ENCODE measurements around the gene ANKRD9.
"Not testable (repeated sequence)": the region's sequence is repeated elsewhere in the genome, so short reads cannot be mapped to it uniquely, and the experiment has no call there.

Gene ANKRD9, protein sequence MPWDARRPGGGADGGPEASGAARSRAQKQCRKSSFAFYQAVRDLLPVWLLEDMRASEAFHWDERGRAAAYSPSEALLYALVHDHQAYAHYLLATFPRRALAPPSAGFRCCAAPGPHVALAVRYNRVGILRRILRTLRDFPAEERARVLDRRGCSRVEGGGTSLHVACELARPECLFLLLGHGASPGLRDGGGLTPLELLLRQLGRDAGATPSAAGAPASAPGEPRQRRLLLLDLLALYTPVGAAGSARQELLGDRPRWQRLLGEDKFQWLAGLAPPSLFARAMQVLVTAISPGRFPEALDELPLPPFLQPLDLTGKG

DNA sequence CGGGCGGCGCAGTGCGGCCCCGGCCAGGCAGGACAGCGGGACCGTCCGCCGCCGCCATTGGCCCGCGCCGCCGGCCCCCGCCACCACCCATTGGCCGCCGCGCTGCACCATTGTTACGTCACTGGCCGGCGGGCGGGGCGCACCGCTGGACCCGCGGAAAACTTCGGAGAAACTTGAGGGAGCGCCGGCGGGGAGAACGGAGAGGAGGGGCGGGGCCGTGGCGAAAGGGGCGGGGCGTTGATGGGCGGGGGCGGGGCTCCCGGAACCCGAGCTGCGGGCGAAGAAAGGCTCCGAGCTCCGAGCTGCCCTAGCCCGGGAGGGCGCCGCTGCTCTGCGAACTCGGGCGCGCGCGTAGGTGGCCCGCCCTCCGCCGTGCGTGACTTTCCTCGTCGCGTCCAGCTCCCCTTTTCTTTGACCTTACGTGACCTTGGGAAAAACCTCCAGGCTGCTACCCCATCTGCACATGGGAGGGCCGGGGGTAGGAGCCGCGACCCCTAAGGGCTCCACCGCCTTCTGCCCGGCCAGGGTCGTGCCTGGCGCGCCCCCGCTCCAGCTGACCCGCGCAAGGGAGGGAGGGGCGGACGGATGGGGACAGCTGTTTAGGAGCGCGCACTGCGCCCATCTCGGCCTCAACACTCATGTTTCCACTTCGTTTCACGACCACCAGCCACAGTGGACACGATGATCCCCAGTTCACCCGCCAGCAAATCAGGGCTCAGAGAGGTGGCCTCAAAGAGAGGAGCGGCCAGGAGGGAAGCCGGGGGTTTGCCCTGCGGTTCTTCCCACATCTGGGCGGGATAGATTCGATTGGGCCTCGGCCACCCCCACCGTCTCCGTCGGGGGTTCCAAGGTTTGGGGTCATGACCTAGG lies at the start of gene ANKRD9:
ANKRD9 (minus strand) TSS at position 31 of the 870 bp plus-strand sequence. CDS start 1,887 bp downstream, outside the sequence.
- DNase-seq = no peak

DNA sequence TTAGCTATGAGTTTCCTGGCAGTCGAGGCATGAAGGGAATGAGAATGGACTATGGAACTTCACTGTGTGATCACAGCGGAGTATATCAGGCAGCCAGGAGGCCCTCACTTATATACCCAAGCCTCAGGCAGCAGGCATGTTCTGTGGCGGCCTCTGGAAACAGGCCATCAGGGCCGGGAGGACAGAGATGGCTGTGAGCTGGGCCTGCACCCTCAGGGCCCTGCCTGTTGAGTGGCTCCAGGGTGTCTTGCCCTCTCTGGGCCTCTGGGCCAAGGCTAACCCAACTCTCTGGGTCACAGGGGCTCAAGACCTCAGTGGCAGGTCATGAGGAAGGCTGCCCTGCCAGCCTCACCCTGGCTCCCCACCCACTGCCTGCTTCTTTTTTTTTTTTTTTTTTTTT lies 49.0 kb upstream of the ANKRD9 start:
- no peak for DNase-seq

DNA sequence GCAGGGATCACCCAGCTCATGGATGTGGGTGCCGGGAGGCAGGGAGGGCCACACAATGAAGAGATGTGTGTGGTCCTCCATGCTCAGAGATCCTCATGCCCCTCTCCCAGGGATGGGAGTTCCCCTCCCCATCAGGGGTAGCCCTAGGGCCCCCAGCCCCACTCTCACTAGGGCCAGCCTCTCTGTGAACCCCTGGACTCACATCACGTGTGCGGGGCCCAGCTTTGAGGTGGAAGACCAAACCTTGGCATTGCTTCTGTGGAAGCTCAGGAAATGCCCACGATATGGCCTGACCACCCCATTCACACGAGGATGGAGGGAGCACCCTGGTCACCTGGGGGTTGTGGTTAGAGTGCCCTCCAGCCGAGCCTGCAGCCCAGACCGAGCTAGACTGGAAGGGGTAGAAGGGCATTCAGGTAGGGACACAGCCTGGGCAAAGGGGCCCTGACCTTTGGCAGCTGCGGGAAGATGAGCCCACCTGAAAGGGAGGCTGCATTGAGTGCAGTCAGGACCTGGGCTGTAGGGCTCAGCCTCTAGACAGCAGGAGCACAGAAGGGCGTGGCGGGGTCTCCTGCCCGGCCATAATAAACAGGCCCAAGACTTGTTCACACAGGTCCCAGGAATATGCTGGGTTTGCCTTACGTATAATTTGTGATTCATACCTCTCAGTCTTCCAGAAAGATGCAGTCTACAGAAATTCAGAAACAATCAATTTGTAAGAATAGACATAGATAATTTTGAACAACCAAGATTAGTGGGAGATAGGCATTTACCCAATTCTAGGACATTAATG lies 48.1 kb upstream of the ANKRD9 start:
- no peak for DNase-seq

DNA sequence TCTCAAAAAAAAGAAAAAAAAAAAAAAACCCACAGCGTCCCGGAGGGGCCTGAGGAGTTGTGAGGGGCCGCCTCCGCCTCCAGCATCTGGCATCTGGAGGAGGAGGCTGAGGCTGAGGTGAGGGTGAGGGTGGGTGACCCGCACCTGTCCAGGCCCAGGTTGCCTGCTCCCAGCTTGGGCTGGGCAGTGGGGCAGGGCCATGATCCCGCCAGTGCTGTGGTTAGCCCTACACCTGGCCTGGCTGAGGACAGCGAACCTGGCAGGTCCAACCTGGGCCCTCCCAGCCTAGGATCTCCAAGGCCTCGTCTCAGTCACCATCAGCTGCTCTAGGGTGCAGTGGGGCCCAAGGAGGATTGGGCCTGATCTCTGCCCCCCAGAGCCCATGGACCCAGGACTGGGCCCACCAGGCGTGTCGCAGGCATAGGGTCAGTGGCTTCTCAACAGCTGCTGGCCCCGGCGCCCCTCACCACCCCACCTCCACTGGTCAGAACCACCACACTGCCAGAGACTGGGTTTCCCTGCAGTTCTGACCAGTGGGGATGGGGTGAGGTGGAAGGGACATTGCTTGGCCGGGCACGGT lies 46.6 kb upstream of the ANKRD9 start:
- no peak for DNase-seq

DNA sequence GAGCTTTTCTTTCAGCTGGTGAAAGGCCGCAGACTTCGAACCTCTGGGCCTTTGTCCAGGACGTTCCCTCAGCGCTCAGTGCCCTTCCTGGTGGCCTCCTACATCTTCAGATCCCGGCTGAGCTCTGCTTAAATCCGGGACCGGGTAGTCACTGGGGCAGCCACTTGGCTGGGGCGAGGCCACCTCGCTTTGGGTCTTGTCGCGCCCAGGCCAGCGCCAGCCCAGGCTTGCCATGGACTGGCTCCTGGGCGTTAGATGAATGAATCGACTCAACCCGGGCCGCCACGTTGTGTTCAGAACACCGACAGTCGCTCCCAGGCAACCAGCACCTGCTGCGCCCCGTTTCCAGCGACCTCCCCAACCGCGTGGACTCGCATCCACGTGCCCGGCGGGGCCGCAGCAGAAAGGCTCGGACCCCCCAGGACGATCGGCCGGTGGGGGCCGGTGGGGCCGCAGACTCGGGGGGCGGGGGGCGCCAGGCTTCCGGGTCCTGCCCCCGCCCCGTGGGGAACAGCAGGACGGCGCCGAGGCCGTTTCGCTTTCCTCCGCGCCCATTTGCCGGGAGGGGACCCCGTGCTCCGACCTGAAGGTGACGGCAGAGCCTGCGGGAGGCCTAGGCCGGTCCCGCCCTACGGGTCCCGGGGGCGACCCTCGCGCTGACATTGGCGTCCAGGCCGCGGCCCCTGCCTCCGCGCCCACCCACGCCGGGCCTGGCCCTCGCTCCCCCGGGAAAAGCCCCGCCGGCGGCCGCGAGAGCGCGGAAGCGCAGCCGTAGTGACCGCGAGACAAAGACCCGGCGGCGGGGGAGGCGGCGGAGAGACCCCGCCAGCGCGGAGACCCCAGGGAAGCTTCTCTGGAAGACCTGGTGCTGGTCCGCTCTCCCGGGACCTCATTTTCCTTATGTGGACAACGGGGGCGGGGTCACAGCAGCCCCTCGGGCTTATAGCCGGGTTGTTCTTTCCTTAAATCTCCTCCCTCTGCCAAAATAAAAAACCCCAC lies 45.5 kb upstream of the ANKRD9 start:
- no peak for DNase-seq

DNA sequence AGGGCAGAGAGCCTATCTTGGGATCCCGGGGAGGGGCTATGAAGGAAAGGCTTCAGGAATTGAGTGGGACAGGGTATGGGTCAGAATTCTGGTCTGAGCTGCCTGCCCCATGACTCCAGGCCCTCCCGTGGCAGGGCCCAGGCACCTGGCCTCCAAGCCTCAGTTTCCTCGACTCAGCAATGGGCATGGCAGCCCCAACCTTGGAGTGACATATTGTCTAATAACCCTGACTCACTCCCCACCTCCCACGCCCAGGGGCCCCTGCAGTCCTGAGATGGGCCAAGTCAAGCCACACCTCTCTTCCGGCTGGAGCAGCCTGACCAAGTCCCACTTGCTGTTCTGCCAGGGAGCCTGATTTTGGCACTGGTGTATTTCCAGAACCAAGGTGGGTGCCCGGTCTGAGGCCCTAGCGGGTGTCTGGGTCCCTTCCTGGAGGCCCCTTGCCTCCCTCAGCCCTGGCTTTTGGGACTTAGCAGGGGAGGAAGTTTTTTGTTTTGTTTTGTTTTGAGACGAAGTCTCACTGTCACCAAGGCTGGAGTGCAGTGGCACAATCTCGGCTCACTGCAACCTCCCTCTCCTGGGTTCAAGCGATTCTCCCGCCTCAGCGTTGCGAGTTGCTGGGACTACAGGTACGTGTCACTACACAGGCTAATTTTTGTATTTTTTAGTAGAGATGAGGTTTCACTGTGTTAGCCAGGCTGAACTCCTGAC lies 42.6 kb upstream of the ANKRD9 start:
- no peak for DNase-seq

DNA sequence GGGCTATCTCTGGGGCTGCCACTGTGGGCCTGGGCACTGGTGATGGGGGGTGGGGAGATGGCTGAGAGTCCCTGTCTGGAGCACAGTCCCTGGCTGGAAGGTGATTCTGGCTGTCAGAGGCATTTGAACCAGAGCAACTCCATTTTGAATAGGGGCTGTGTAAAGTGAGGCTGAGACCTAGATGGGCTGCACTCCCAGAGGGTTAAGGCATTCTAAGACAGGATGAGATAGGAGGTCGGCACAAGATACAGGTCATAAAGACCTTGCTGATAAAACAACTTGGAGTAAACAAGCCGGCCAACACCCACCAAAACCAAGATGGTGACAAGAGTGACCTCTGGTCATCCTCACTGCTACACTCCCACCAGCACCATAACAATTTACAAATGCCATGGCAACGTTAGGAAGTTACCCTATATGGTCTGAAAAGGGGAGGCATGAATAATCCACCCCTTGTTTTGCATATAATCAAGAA lies 41.4 kb upstream of the ANKRD9 start:
- DNase-seq = not testable (repeated sequence)

DNA sequence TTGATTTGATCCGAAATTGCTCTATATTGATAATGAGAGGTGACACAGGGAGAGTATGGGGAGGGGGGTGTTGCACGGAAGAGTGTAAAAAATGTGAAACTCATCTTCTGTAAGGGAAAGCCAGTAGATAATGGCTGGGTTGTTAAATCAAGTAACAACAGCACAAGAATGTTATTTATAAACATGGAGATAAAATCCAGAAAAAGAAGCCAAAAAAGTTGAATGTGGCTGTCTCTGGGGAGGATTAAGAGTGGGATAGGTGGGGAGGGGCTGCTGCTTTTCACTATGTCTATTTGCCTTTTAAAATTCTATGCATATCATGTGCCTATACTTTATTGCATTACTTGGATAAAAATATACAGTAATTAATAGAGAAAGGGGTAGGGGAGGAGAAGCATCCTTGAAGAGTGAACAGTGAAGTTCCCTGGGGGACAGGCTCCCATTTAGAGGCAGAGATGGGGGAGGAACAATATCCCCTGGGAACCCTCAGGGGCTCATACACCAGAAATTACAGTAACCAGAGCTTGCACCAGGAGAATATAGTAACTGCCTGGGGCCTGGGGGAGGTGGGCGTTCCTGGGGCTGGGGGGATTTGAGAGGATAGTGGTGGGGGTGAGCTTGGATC lies 39.2 kb upstream of the ANKRD9 start:
- no peak for DNase-seq

DNA sequence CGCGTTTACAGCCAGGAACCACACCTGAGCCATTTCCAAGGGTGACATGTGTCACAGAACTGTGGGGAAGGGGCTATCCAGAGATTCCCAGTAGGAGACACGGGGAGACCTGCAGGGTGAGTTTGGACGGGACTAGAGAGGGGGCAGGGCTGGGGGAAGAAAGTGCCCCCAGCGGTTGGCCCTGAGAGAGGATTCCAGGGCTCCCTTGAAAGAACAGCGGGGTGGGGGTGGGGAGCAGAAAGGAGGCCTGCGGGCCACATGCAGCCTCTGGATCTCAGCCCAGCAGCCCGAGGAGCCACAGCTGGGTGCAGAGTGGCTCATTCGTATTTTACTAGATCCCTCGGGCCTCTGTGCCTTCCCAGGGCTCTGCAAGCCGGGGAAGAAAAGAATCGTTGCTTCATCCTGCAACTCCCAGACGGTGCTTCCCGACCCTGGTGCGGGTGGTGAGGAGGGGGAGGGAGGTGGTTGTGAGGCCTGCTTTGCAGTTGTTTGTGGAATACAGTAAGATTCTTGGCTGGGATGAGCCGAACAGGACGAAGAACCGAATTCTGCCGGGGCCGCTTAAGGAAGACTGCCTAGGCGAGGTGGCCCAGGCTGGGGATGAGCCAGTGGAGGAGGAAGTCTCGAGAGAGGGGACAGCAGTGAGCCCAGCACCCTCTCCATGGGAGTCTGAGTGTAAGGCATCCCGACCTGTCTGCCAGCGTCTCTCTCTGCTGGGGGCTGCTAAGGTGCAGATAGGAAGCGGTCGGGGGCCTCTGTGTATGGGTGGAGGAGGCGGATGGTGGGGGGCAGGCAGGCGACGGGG lies 36.1 kb upstream of the ANKRD9 start:
- DNase-seq = no peak

DNA sequence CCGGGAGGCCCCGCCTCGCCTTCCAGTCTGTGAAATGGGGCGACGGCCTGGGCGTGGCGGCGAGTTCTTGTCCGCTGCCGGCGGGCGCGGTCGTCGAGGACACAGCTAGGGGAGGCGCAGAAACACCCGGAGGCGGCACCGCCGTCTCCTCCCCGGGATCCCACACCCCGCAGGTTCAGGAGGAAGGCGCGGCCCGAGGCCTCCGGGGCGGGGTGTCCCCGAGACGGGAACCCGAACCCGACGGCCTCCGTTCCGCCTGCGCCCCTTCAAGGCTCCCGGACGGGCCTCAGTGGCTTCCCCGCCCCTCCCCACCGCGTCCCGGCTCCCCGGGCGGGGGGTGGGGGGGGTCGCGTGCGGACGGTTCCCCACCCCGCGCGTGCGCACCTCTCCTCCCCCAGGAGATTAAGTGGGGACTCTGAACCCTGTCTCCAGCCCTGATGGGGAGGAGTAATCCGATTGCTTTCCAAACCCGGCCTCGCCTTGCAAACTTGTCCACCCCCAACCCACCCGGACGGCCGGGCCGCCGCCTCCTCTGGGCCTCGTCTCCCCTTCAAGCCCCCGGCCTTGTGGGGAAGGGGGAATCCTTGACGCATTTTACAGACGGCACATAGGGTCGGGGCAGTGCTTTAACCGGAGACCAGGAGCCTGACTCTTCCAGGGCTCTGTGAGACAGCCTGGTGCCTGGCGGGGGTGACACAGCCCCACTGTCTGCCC lies 35.3 kb upstream of the ANKRD9 start:
- DNase-seq = no peak

DNA sequence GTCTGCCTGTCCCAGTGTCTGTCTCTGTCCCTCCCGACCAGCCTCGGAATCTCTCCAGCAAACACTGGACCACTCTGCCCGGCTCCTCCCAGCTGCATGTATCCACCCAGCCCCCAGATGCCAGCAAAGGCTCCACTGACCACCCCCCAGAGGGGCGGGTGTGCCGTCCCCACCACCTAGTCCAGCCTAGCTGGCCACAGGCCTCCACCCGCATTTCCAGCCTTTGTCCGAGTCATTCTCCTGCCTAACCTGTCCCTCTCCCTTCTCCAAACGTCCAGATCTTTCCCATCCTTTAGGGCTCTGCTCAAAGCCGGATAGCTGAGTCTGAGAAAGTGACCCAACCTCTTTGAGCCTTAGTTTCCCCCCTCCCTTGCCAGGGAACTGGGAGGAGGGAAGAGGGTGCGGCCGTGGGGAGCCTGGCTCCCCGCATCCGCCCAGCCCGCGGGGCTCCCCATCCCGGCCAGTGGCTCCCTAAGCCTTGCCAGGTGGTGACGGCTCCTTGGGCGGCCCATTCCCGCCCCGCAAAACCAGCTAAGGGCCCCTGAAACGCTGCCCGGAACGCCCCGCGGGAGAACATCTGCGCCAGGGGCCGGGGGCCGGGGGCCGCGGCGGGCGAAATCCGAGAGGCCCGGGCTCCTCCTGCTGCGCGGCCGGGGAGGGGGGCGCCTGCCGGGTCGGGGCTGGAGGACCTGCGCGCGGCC lies 34.6 kb upstream of the ANKRD9 start:
- no peak for DNase-seq

DNA sequence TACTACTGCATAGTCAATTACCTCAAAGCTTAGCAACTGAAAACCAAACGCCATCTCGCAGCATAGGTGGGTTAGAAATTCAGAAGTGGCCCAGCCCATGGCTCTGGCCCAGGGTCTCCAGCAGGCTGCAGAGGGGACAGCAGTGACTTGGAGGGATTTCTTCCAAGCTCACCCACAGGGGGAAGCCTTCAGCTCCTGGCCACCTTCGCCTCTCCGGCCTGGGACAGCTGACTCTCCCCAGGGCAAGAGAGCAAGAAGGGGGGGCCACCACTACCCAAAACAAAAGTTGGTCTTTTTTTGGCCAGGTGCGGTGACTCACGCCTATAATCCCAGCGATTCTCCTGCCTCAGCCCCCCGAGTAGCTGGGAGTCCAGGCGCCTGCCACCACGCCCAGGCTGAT lies 32.2 kb upstream of the ANKRD9 start:
- DNase-seq = no peak

DNA sequence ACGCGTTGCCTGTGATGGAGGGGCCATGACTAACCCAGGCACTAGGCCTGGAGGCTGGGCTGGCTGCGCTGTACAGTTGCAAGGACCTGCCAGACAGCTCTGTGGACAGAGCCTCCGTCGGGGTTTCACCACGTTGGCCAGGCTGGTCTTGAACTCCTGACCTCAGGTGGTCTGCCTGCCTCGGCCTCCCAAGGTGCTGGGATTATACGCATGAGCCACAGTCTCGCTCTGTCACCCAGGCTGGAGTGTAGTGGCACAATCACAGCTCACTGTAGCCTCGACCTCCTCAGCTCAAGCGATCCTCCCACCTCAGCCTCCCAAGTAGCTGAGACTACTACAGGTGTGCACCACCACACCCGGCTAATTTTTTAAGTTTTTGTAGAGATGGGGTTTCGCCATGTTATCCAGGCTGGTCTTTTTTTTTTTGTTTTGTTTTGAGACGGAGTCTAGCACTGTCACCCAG lies 31.5 kb upstream of the ANKRD9 start:
- DNase-seq = not testable (repeated sequence)

DNA sequence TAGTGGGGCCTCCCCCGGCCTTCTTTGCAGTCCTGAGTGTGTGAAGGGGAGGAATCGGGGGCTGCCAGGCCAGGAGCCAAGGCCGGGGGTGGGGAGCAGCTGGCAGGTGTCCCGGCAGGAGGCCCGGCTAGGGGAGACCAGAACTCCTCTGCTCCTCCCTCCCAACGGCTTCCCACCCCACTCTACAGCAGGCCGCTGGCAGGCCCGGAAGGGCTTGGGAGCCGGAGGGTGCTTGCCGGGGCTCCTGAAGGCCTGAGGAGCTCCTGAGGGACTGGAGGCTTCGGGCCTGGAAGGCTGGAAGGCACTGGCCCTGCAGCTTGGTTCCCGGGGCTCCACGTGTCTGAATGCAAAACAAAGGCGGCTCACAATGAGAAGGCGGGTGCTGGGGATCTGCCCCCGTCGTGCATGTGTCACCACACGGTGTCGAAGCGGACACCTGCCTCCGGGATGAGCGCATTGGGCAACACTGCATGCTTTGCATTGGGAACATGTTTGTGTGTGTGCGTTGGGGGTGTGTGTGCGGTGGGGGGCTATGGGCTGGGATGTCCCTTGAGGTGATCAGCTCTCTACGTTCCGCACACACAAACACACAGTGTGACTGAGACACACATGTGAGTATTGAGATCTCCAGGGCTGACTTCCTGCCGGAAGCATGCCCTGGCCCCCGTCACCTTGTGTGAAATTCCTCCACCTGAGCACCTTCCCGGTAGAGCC lies 30.9 kb upstream of the ANKRD9 start:
- DNase-seq = no peak

DNA sequence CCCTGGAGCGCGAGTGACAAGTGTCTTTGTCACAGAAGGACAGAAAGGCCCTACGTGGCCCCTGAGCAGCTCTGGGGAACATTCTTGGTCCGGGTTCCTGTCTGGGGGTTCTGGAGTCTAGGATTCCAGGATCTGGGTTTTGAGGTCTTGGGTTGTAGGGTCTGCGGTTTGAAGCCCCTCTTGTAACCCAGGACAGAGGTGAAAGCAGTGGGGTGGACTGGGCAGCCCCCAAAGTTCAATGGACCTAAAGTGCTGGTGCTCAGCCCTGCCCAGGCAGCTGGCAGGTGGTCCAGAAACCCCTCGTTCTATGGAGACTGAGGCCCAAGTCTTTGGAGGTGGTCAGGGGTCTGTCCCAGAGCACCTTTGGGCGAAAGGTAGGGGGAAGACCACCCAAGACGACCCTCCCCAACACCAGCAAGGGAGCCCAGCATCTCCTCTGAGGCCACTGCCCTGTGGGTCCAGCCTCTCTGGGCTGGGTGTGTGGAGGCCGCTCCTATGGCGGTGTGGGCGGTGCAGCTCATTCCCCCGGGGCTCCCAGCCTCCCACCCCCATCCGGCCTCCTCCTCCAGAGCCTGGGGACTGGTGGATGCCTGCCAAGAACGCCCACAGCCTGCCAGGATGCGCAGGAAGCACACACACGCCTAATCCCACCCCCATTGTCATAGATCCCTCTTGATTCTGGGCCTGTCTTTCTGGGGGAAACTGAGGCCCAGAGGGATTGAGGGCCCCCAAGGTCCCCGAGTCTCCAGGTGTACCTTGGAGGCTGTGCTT lies 30.2 kb upstream of the ANKRD9 start:
- no peak for DNase-seq
